ENCODE data around the gene GFY. TPM values are rescaled to one million over a fixed set of nuclear protein-coding genes. Genes with fewer than 3 reads are reported as not detected.

GFY gene
- total and polyA plus RNA-seq, 9 of the 15 experiments (the other 6 are each of a cell fraction or from before 2014, with no cell fraction given) = 0.06 to 0.40 (median 0.19) TPM; not detected in 3

GRCh38 chr19:49430678-49431329, 5.6 kb downstream of the GFY start (continued):
- TF ChIP-seq AFF1 (IDR thresholded peaks at IDR 0.05; ENCODE audit: low read depth in 1 of 2, partially characterized antibody in 2 of 2) (no peak), ZC3H4 (CRISPR knock-in tag; IDR thresholded peaks at IDR 0.05; ENCODE audit: borderline replicate concordance) (no peak), E2F6 (IDR thresholded peaks at IDR 0.05; ENCODE audit: borderline replicate concordance in 1 of 2, extremely low read depth in 1 of 2, insufficient read depth in 1 of 2, insufficient read length in 1 of 2, low read depth in 1 of 2, low read length in 1 of 2, poor library complexity in 1 of 2, severe bottlenecking in 1 of 2) (peak; percentile 69 to 94), ZNF696 (CRISPR knock-in tag; conservative IDR thresholded peaks at IDR 0.05) (no peak), ZNF384 (IDR thresholded peaks at IDR 0.05; ENCODE audit: low read depth, low read length) (no peak), TRIM28 (IDR thresholded peaks at IDR 0.05) (no peak), ZC3H11A (IDR thresholded peaks at IDR 0.05; ENCODE audit: low read depth, low read length) (no peak)
- TF ChIP-seq, protein P1, sequence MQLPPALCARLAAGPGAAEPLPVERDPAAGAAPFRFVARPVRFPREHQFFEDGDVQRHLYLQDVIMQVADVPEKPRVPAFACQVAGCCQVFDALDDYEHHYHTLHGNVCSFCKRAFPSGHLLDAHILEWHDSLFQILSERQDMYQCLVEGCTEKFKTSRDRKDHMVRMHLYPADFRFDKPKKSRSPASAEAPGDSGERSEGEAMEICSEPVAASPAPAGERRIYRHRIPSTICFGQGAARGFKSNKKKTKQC (CRISPR knock-in tag; IDR thresholded peaks at IDR 0.05) = 0 out of 2 replicates have a peak, but pooled peaks have one; percentile 43
